Cardiac fibroblast (primary cell): ENCODE results near the gene ABCA3.
"Not testable (repeated sequence)": the region's sequence is repeated elsewhere in the genome, so short reads cannot be mapped to it uniquely, and the experiment has no call there.

ENCODE experiments used
- DNase-seq, 2 donors: peaks; one replicate each; pipeline versions ENCODE4 v3.0.0 to v3.0.0-alpha.2; 2010; ENCODE audit warnings: low read depth in 2 of 2
- H3K4me3 ChIP-seq, 2 donors: replicated peaks in 1 of 2; 1 replicate in 1 of 2; 2 replicates in 1 of 2; pipeline ENCODE4 v1.5.1; 2011; ENCODE audit warnings: low read depth in 2 of 2, low read length in 2 of 2, mild to moderate bottlenecking in 2 of 2, moderate library complexity in 1 of 2
- CTCF ChIP-seq: IDR thresholded peaks from one replicate; pipeline ENCODE4 v1.5.1; 2011; ENCODE audit warnings: low read depth, mild to moderate bottlenecking, low read length, inconsistent platforms

The ABCA3 gene

GRCh38 chr16:2244926-2245795 is 95.4 kb downstream of the ABCA3 start:
- no peak for TF ChIP-seq CTCF
- DNase-seq, result no peak
- H3K4me3 ChIP-seq, result no peak overlapping the region

- DNase-seq, result no peak
Measured at GRCh38 chr16:2244301-2244700, 96.2 kb downstream of the ABCA3 start.

GRCh38 chr16:2243781-2244180 is 96.7 kb downstream of the ABCA3 start:
- no peak for DNase-seq
- no peak for TF ChIP-seq CTCF
- H3K4me3 ChIP-seq, result no peak overlapping the region

More at GRCh38 chr16:2244301-2244700, 96.2 kb downstream of the ABCA3 start:
- H3K4me3 ChIP-seq, result no peak overlapping the region
- TF ChIP-seq CTCF, result no peak

- DNase-seq, result no peak
- H3K4me3 ChIP-seq, result no peak overlapping the region
- TF ChIP-seq CTCF, result no peak
Measured at GRCh38 chr16:2243031-2243528, 97.4 kb downstream of the ABCA3 start.

- DNase-seq, result no peak
- TF ChIP-seq CTCF, result no peak
- H3K4me3 ChIP-seq, result no peak overlapping the region
Measured at GRCh38 chr16:2242598-2242997, 97.9 kb downstream of the ABCA3 start.

GRCh38 chr16:2240331-2240730 is 100.2 kb downstream of the ABCA3 start:
- not testable (repeated sequence) for DNase-seq, H3K4me3 ChIP-seq

GRCh38 chr16:2238838-2239675 is 101.5 kb downstream of the ABCA3 start:
- no peak overlapping the region for H3K4me3 ChIP-seq
- TF ChIP-seq CTCF, result no peak
- DNase-seq, result peak in 1 of 2 donors; percentile 42
